Mesenchymal stem cell (in vitro differentiated cells and primary cell): ENCODE results near the gene CUTA.

Experiments used
- DNase-seq: peaks from one replicate; pipeline ENCODE4 v3.0.0-alpha.2; 2013
- H2AFZ ChIP-seq: one replicate; pipeline ENCODE4 v1.6.1; 2013; ENCODE audit warnings: low read depth, mild to moderate bottlenecking, control low read depth, inconsistent platforms, low read length, moderate library complexity
- H2AK5ac ChIP-seq: 2 replicates; pipeline ENCODE4 v1.6.1; 2013; ENCODE audit warnings: low read length, moderate library complexity, mild to moderate bottlenecking, inconsistent platforms; ENCODE audit not compliant: severe bottlenecking
- H2BK120ac ChIP-seq: one replicate; pipeline ENCODE4 v1.6.1; 2013; ENCODE audit warnings: low read depth, mild to moderate bottlenecking, inconsistent platforms, low read length, moderate library complexity
- H2BK12ac ChIP-seq, 2 experiments: one replicate each; pipeline ENCODE4 v1.6.1; 2013; ENCODE audit warnings: inconsistent platforms in 2 of 2, low read length in 2 of 2, mild to moderate bottlenecking in 2 of 2, moderate library complexity in 2 of 2, control low read depth in 1 of 2
- H2BK15ac ChIP-seq: one replicate; pipeline ENCODE4 v1.6.1; 2013; ENCODE audit warnings: mild to moderate bottlenecking, low read depth, inconsistent platforms; ENCODE audit not compliant: poor library complexity, severe bottlenecking
- H2BK5ac ChIP-seq: 2 replicates; pipeline ENCODE4 v1.6.1; 2013; ENCODE audit warnings: low read depth, mild to moderate bottlenecking, low read length, control low read depth, inconsistent platforms; ENCODE audit not compliant: poor library complexity, severe bottlenecking
- H3K14ac ChIP-seq, 2 experiments: one replicate each; pipeline ENCODE4 v1.6.1; 2013; ENCODE audit warnings: inconsistent platforms in 2 of 2, low read length in 2 of 2, control low read depth in 1 of 2, mild to moderate bottlenecking in 1 of 2, moderate library complexity in 1 of 2
- H3K18ac ChIP-seq, 2 experiments: one replicate each; pipeline ENCODE4 v1.6.1; 2013; ENCODE audit warnings: inconsistent platforms in 2 of 2, low read length in 2 of 2, control low read depth in 1 of 2, low read depth in 1 of 2, mild to moderate bottlenecking in 1 of 2
- H3K23ac ChIP-seq, 2 experiments: one replicate each; pipeline ENCODE4 v1.6.1; 2013; ENCODE audit warnings: inconsistent platforms in 2 of 2, low read length in 2 of 2, mild to moderate bottlenecking in 2 of 2, moderate library complexity in 2 of 2, control low read depth in 1 of 2
- H3K27ac ChIP-seq: 2 replicates; pipeline ENCODE4 v1.5.1; 2013; ENCODE audit warnings: mild to moderate bottlenecking, moderate library complexity, low read length, control low read depth, inconsistent platforms; ENCODE audit not compliant: poor library complexity, severe bottlenecking
- H3K27me3 ChIP-seq, 2 experiments: 2 replicates each; pipeline versions ENCODE4 v1.6.1 to v1.7.0; 2013; ENCODE audit warnings: low read length in 2 of 2, mild to moderate bottlenecking in 2 of 2, moderate library complexity in 2 of 2, control low read depth in 1 of 2, inconsistent platforms in 1 of 2; ENCODE audit not compliant: control insufficient read depth in 1 of 2, insufficient read depth in 1 of 2
- H3K36me3 ChIP-seq, 2 experiments: 2 replicates each; pipeline versions ENCODE4 v1.6.1 to v1.7.0; 2013; ENCODE audit warnings: low read length in 2 of 2, control low read depth in 1 of 2, inconsistent platforms in 1 of 2, low read depth in 1 of 2, mild to moderate bottlenecking in 1 of 2; ENCODE audit not compliant: insufficient read depth in 2 of 2, control insufficient read depth in 1 of 2
- H3K4ac ChIP-seq, 2 experiments: one replicate each; pipeline ENCODE4 v1.6.1; 2013; ENCODE audit warnings: inconsistent platforms in 2 of 2, low read length in 2 of 2, mild to moderate bottlenecking in 2 of 2, moderate library complexity in 2 of 2, control low read depth in 1 of 2, low read depth in 1 of 2
- H3K4me1 ChIP-seq: 2 replicates; pipeline ENCODE4 v1.6.1; 2013; ENCODE audit warnings: low read depth, low read length, control low read depth; ENCODE audit not compliant: control insufficient read depth, insufficient read depth
- H3K4me2 ChIP-seq: 2 replicates; pipeline ENCODE4 v1.6.1; 2013; ENCODE audit warnings: low read length, mild to moderate bottlenecking, inconsistent platforms; ENCODE audit not compliant: poor library complexity, severe bottlenecking
- H3K4me3 ChIP-seq, 2 experiments: 2 replicates each; pipeline versions ENCODE4 v1.5.1 to v1.7.0; 2013; ENCODE audit warnings: low read length in 2 of 2, mild to moderate bottlenecking in 2 of 2, control low read depth in 1 of 2, low read depth in 1 of 2; ENCODE audit not compliant: insufficient read depth in 1 of 2
- H3K79me1 ChIP-seq: replicated peaks from 2 replicates; pipeline ENCODE4 v1.6.1; 2013; ENCODE audit warnings: mild to moderate bottlenecking, control low read depth, low read length, inconsistent platforms; ENCODE audit not compliant: poor library complexity, severe bottlenecking
- H3K9ac ChIP-seq: 2 replicates; pipeline ENCODE4 v1.7.0; 2013; ENCODE audit warnings: mild to moderate bottlenecking, low read length, moderate library complexity
- H3K9me3 ChIP-seq: 2 replicates; pipeline ENCODE4 v1.7.0; 2013; ENCODE audit warnings: mild to moderate bottlenecking, low read length; ENCODE audit not compliant: control insufficient read depth
- H4K8ac ChIP-seq: one replicate; pipeline ENCODE4 v1.6.1; 2013; ENCODE audit warnings: inconsistent platforms, mild to moderate bottlenecking, low read length, moderate library complexity
- H4K91ac ChIP-seq: one replicate; pipeline ENCODE4 v1.6.1; 2013; ENCODE audit warnings: mild to moderate bottlenecking, low read length, inconsistent platforms
- WGBS: methylation state at CpG from one replicate; pipeline ENCODE4 v1.1.7; 2013; ENCODE audit warnings: mixed read lengths; 5-methylcytosine and 5-hydroxymethylcytosine counted together

The CUTA gene

DNA sequence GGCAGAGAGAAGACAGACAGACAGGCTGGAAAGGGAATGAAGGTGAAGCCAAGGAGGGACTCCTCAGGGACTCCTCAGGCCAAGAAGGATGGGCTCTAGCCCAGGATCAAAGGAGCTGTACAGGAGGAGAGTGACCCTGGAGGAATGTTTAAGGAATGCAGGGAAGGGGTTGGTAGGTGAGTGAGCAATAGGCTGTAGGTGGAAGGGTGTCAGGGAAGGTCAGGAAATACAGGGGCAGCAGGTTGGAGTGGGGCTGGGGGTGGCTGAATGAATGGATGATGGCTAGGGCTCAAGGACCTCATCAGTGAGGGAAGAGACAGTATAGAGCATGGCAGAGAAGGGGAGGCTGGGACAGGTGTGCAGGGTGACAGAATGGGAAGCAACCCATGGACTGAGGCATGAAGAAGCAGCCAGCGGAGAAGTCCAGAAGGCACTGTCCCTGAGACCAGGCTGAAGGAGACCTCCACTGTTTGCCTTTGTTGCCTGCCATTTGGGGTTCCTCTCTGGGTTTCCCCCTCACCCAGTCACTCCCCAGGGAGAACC, 15.2 kb upstream of the CUTA start:
- no peak overlapping the region for H4K8ac ChIP-seq
- no peaks in the 10 kb centered on the region for H3K27me3 ChIP-seq
- H3K4me1 ChIP-seq, result peaks cover 46% of the 10 kb centered on the region
- no peak overlapping the region for H3K14ac ChIP-seq
- no peak overlapping the region for H3K9ac ChIP-seq
- H3K18ac ChIP-seq, result no peak overlapping the region
- H3K27ac ChIP-seq, result no peak overlapping the region
- no peak overlapping the region for H4K91ac ChIP-seq
- H3K36me3 ChIP-seq, result peaks cover 40 to 51% of the 10 kb centered on the region in 2 experiments
- no peak for DNase-seq
- peak overlapping the region in 1 of 2 experiments; percentile 57 for H3K23ac ChIP-seq
- no peak overlapping the region for H2BK120ac ChIP-seq
- H2AFZ ChIP-seq, result no peak overlapping the region
- H3K4me2 ChIP-seq, result no peak overlapping the region
- no peak overlapping the region for H3K4me3 ChIP-seq
- no peak overlapping the region for H2BK15ac ChIP-seq
- no peak overlapping the region for H3K4ac ChIP-seq
- peak overlapping the region in 1 of 2 experiments; percentile 72 for H2BK12ac ChIP-seq
- 100% methylated on average over 1 of the region's 1 CpG for WGBS
- H3K79me1 ChIP-seq, result peaks cover 33% of the 10 kb centered on the region
- H2AK5ac ChIP-seq, result no peak overlapping the region
- no peaks in the 10 kb centered on the region for H3K9me3 ChIP-seq
- H2BK5ac ChIP-seq, result no peak overlapping the region

DNA sequence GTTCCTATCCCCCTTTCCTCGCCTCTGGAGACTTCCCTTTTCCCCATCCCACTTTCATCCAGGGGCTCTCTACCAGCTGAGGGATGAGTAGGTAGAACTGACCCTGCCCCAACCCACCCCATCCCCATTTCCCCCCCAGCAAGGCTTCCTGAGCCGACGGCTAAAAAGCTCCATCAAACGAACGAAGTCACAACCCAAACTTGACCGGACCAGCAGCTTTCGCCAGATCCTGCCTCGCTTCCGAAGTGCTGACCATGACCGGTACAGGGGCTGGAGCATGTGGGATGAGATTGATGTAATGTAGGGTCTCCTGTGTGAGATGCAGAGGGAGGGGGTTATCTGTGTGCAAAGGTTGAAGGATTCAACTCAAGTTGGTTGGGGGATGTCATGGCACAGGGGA, 14.6 kb upstream of the CUTA start:
- Histone ChIP-seq H3K14ac (no peak overlapping the region), H4K8ac (no peak overlapping the region), H2BK12ac (no peak overlapping the region), H3K4me1 (peaks cover 47% of the 10 kb centered on the region), H3K9me3 (no peaks in the 10 kb centered on the region), H2BK15ac (peak overlapping the region; percentile 52), H3K4ac (no peak overlapping the region), H2AFZ (no peak overlapping the region), H3K9ac (no peak overlapping the region), H3K4me2 (no peak overlapping the region), H3K27ac (no peak overlapping the region), H2BK5ac (no peak overlapping the region), H3K79me1 (peaks cover 32% of the 10 kb centered on the region), H3K36me3 (peaks cover 35 to 47% of the 10 kb centered on the region in 2 experiments), H3K23ac (no peak overlapping the region), H2BK120ac (no peak overlapping the region), H3K27me3 (no peaks in the 10 kb centered on the region), H3K18ac (no peak overlapping the region), H2AK5ac (no peak overlapping the region), H3K4me3 (no peak overlapping the region), H4K91ac (no peak overlapping the region)
- WGBS, result 72% methylated on average over 10 of the region's 10 CpGs
- DNase-seq, result no peak

DNA sequence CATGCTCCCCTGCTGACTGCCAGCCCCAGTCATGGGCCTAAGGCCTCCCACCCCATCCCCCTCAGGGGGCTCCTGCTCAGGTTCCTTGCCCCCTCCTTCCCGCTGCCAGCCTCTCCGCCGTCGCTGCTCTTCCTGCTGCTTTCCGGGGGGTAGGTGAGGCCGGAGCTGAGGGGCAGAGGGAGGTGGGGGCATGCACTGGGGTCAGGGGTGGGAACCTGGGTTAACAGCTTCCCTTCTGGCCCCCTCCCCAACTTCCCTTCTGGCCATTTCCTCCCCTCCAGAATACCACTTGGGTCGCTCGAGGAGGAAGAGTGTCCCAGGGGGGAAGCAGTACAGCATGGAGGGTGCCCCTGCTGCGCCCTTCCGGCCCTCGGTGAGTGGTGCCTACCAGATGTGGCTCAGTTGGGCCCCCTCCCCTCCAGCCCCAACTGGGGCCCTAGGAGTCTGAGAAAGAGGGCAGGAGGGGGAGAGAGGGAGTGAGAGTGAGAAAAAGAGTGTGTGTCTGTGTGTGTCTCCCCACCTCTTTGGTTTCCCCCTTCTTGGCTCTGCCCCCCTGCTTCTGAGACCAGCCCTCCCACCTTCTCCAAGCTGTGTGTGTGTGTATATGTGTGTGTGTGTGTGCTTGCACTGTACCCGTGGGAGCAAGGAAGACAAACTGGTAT, 14.1 kb upstream of the CUTA start:
- Histone ChIP-seq H2BK15ac (peak overlapping the region; percentile 52), H2BK5ac (no peak overlapping the region), H3K14ac (no peak overlapping the region), H3K4me3 (no peak overlapping the region), H3K4me2 (peak overlapping the region; percentile 19), H3K27ac (no peak overlapping the region), H2AFZ (no peak overlapping the region), H2BK12ac (no peak overlapping the region), H3K4me1 (peaks cover 53% of the 10 kb centered on the region), H3K36me3 (peaks cover 30 to 42% of the 10 kb centered on the region in 2 experiments), H4K91ac (no peak overlapping the region), H3K9me3 (no peaks in the 10 kb centered on the region), H2AK5ac (peak overlapping the region; percentile 34), H3K18ac (no peak overlapping the region), H3K27me3 (no peaks in the 10 kb centered on the region), H3K23ac (peak overlapping the region in 1 of 2 experiments; percentile 81), H3K79me1 (peaks cover 35% of the 10 kb centered on the region), H3K9ac (no peak overlapping the region), H3K4ac (no peak overlapping the region), H2BK120ac (peak overlapping the region; percentile 8), H4K8ac (no peak overlapping the region)
- 31% methylated on average over 5 of the region's 12 CpGs for WGBS
- DNase-seq, result no peak

DNA sequence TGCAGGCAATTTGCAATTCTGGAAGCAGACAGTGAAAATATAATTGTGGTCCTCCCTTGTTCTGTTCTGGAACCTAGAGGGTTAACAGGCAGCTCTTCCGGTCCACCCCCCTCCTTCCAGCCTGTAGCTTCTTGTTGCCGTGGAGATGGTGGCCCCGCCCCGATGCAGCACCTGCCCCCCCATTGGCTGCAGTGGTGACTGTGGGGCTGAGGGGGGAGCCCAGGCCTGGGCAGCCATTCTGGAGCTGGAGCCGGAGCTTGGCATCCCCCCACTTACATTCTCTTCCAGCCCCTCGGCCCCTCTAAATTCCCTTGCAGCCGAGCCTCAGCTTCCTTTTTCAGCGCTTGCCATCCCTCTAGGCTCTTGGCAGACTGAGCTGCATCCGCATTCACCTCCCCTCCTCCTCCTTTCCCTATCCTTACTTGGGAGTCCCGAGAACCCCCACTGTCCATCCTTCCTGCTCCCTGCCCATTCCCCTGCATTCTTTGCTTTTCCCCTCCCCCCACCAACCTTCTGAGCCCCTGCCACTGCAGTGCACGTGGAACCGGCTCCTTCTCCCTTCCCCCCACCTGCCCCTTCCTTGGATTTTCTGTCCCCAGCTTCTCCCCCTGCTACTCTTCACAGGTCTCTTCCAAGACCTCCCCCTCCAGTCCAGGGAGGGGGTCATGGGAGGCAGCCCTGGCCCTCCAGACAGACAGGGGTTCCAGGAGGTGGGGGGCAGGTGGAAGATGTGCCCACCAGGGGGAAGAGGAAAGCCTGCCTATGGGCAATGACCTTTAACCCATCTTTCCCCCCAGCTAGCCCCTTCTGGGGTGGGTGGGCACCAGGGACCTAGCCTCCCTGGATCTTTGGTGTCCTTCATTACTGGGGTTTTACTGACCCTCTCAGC, 13.3 kb upstream of the CUTA start:
- Histone ChIP-seq H2BK15ac (no peak overlapping the region), H3K4me3 (no peak overlapping the region), H3K18ac (peak overlapping the region in 1 of 2 experiments; percentile 11), H3K27me3 (no peaks in the 10 kb centered on the region), H3K23ac (no peak overlapping the region), H3K4me1 (peaks cover 57% of the 10 kb centered on the region), H3K4ac (peak overlapping the region in 1 of 2 experiments; percentile 11), H3K79me1 (peaks cover 31% of the 10 kb centered on the region), H2AK5ac (peak overlapping the region; percentile 34), H3K9me3 (no peaks in the 10 kb centered on the region), H3K4me2 (peak overlapping the region; percentile 50), H2BK5ac (no peak overlapping the region), H4K8ac (no peak overlapping the region), H2BK12ac (peak overlapping the region in 1 of 2 experiments; percentile 49), H3K27ac (no peak overlapping the region), H3K36me3 (peaks cover 22 to 35% of the 10 kb centered on the region in 2 experiments), H3K9ac (no peak overlapping the region), H2AFZ (no peak overlapping the region), H3K14ac (peak overlapping the region in 1 of 2 experiments; percentile 53), H2BK120ac (no peak overlapping the region), H4K91ac (no peak overlapping the region)
- 4% methylated on average over 12 of the region's 12 CpGs for WGBS
- peak; percentile 81 for DNase-seq
